Upper lobe of right lung (tissue), 1 donor: ENCODE measurements around the gene TIMM17A. TPM values are rescaled to one million over a fixed set of nuclear protein-coding genes. Genes with fewer than 3 reads are reported as not detected.
"Not testable (repeated sequence)": the region's sequence is repeated elsewhere in the genome, so short reads cannot be mapped to it uniquely, and the experiment has no call there.

ENCODE experiments used
- ATAC-seq: fragments of 200-7000 bp; cut with Tn5 transposase; one replicate; pipeline ENCODE4 v1.9.1; 2020; ENCODE audit warnings: mild to moderate bottlenecking, moderate library complexity
- DNase-seq: peaks from one replicate; pipeline ENCODE4 v3.0.0-alpha.2; 2020
- H3K27ac ChIP-seq: fragments of 200-600 bp; one replicate; pipeline ENCODE4 v1.8.0; 2022
- H3K27me3 ChIP-seq: fragments of 200-600 bp; one replicate; pipeline ENCODE4 v1.8.0; 2022; ENCODE audit warnings: mild to moderate bottlenecking
- H3K36me3 ChIP-seq: fragments of 200-600 bp; one replicate; pipeline ENCODE4 v1.8.0; 2022
- H3K4me1 ChIP-seq: fragments of 200-600 bp; one replicate; pipeline ENCODE4 v1.8.0; 2022
- H3K4me3 ChIP-seq: fragments of 200-600 bp; one replicate; pipeline ENCODE4 v1.8.0; 2022; ENCODE audit warnings: mild to moderate bottlenecking
- H3K9me3 ChIP-seq: fragments of 200-600 bp; one replicate; pipeline ENCODE4 v1.8.0; 2022
- CTCF ChIP-seq: fragments of 200-600 bp; IDR thresholded peaks from one replicate; pipeline ENCODE4 v1.8.0; 2022; ENCODE audit warnings: antibody characterized with exemption
- intact Hi-C: fragments of 100-400 bp; cut with DNase I; formaldehyde crosslinking; loops from one replicate; pipeline ENCODE4 v1.11.0; 2022
- microRNA-seq: library from miRNA; unstranded; fragments of <30 nt; microRNA quantifications from one replicate; pipeline ENCODE4 v1.2.0, GENCODE V29; 2020; ENCODE audit warnings: borderline microRNAs expressed
- total RNA-seq: library from RNA; stranded (reverse); fragmentation: NEBNext Ultra II Directional; extraction: Animal tissue kit (Norgen Biotek cat#: 25700); gene quantifications from one replicate; pipeline ENCODE4 v1.2.1, GENCODE V29; 2021
- donor health status: DM: no; HTN: yes; CAD: no; lungs with severe emphysema.

TIMM17A gene
- total RNA-seq, 1 donor from 2014 or later, result 33.9 TPM

DNA sequence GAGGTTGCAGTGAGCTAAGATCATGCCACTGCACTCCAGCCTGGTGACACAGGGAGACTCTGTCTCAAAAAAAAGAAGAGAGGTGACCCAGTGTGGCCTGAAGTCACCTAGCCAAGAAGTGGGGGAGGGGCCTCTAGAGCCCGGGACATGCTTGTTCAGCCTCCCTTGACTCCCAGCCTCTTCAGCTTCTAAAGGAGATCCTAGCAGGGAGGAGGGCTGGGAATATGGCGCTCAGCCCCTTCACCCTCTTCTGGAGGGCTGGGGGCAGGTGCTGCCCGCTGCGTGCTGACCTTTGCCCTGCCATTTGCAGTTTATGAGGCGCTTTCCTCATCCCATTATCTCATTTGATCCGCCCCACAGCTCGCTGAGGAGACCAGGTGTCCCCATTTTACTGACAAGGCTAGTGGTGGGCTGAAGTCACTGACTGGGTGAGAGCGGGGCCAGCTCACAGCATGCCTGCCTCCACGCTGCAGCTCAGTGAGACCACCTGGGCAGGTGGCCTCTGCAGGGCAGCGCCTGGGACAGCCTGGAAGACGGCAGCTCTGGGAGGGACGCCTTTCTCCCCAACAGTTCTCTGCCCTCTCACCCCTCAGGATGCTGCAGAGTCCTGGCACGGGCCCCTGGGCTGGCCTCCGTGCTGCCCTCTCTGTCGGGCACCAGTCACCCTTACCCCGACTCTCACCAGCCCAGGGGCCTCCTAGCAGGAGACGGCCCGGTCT is 62.6 kb downstream of the TIMM17A start:
- intact Hi-C loops, result no loop called here
- peak; percentile 53 for ATAC-seq
- Histone ChIP-seq H3K4me1 (no peaks in the 10 kb centered on the region), H3K27me3 (no peaks in the 10 kb centered on the region), H3K4me3 (no peak overlapping the region), H3K9me3 (no peaks in the 10 kb centered on the region), H3K36me3 (peaks cover 19% of the 10 kb centered on the region), H3K27ac (peak overlapping the region; percentile 70)
- no peak for TF ChIP-seq CTCF
- peak; percentile 81 for DNase-seq

GRCh38 chr1:202018468-202019234 is 63.3 kb downstream of the TIMM17A start:
- no peaks in the 10 kb centered on the region for H3K27me3 ChIP-seq
- no peak for TF ChIP-seq CTCF
- no peak overlapping the region for H3K4me3 ChIP-seq
- peak overlapping the region; percentile 70 for H3K27ac ChIP-seq
- ATAC-seq (peak; percentile 86), DNase-seq (peak; percentile 90)
- no peaks in the 10 kb centered on the region for H3K9me3 ChIP-seq
- no peaks in the 10 kb centered on the region for H3K4me1 ChIP-seq
- intact Hi-C loops, result no loop called here
- H3K36me3 ChIP-seq, result peaks cover 19% of the 10 kb centered on the region

DNA sequence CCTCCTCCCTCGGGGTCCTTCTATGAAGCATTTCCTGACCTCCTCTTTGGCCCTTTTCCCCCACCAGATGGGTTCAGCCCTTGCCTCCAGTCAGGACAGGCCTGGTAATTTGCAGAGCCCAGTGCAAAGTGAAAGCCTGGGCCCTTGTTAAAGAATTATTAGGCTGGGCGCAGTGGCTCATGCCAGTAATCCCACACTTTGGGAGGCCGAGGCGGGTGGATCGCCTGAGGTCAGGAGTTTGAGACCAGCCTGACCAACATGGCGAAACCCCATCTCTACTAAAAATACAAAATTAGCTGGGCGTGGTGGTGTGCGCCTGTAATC is 63.9 kb downstream of the TIMM17A start:
- H3K9me3 ChIP-seq, H3K4me3 ChIP-seq, H3K4me1 ChIP-seq, ATAC-seq, intact Hi-C loops, DNase-seq, H3K27me3 ChIP-seq: not testable (repeated sequence)
- Histone ChIP-seq H3K36me3 (peaks cover 17% of the 10 kb centered on the region), H3K27ac (peak overlapping the region; percentile 70)

Small RNA genes within 50 kb of the gene (microRNA-seq; reads per million reads assigned to microRNA genes)
- gene MIR6740, result not detected

Other genes with a start within 250 kb of the TIMM17A start
- 44.5 TPM for gene IPO9, start 126.3 kb upstream of the TIMM17A start, total RNA-seq
- gene SHISA4, start 66.6 kb upstream of the TIMM17A start, total RNA-seq, result 8.6 TPM
- 38.3 TPM for gene LMOD1, start 9.0 kb upstream of the TIMM17A start, total RNA-seq
- 61.7 TPM for gene RNPEP, start 27.1 kb downstream of the TIMM17A start, total RNA-seq
- gene ELF3, start 55.1 kb downstream of the TIMM17A start, total RNA-seq, result 62.9 TPM
- gene GPR37L1, start 167.4 kb downstream of the TIMM17A start, total RNA-seq, result 0.06 TPM
- gene ARL8A, start 189.2 kb downstream of the TIMM17A start, total RNA-seq, result 106 TPM
- gene PTPN7, start 205.1 kb downstream of the TIMM17A start, total RNA-seq, result 7.3 TPM
- 1.8 TPM for gene LGR6, start 238.3 kb downstream of the TIMM17A start, total RNA-seq